Renal pelvis (tissue), 4 donors: Measurements from ENCODE around the gene TYK2. TPM values are rescaled to one million over a fixed set of nuclear protein-coding genes. Genes with fewer than 3 reads are reported as not detected.
A peak's percentile ranks its signal among the peaks of the same experiment; 100 is the strongest.
"Not testable (repeated sequence)": the region's sequence is repeated elsewhere in the genome, so short reads cannot be mapped to it uniquely, and the experiment has no call there.

Source experiments
- DNase-seq: peaks from one replicate; pipeline ENCODE4 v3.0.0-alpha.2; 2013
- polyA plus RNA-seq, 3 donors: library from polyadenylated mRNA; unstranded; fragments of 120-200 nt; gene quantifications; one replicate each; pipeline ENCODE4 v1.2.1, GENCODE V29; 2013; ENCODE audit not compliant: insufficient read length in 3 of 3

TYK2 gene
- polyA plus RNA-seq, 3 donors = 115 to 155 (median 151) TPM

DNA sequence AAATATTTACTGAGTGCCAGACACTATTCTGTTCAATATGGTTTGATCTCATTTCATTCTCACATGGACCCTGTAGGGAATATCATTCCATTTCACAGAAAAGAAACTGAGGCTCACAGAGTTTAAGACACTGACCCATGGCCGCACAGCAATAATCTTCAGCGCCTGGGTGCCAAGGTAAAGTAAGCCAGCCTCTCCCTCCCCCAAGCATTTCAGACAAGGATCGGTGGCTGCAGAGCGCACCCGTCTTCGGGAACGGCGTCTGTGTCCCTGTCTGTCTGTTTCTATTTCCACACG is 35.7 kb upstream of the TYK2 start:
- no peak for DNase-seq

DNA sequence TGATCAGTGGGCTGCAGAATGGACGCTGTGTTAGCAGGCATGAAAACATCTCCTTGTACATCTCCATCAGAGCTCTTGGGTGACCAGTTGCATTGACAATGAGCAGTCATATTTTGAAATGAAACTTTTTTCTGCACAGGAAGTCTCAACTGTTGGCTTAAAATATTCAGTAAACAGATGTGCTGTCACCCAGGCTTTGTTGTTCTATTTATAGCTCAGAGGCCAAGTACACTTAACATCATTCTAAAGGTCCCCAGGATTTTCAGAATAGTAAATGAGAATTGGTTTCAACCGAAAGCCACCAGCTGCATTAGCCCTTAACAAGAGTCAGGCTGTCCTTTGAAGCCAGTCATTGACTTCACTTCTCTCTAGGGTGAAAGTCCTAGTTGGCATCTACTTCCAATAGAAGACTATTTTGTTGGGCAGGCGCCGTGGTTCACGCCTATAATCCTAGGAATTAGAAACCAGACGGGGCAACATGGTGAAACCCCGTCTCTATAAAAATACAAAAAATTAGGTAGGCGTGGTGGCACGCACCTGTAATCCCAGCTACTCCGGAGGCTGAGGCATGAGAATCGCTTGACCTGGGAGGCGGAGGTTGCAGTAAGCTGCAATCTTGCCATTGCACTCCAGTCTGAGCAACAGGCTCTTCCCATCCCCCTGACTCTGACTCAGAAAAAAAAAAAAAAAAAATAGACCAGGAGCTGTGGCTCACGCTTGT is 32.0 kb upstream of the TYK2 start:
- no peak for DNase-seq

DNA sequence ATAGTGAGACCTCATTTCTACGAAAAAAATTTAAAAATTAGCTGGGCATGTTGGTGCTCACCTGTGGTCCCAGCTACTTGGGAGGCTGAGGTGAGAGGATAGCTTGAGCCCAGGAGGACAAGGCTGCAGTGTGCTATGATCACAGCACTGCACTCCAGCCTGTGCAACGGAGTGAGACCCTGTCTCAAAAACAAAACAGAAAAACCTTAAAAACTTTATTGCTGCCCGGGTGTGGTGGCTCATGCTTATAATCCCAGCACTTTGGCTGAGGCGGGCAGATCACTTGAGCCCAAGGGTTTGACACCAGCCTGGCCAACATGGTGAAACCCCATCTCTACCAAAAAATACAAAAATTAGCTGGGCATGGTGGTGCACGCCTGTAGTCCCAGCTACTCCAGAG is 30.9 kb upstream of the TYK2 start:
- not testable (repeated sequence) for DNase-seq

DNA sequence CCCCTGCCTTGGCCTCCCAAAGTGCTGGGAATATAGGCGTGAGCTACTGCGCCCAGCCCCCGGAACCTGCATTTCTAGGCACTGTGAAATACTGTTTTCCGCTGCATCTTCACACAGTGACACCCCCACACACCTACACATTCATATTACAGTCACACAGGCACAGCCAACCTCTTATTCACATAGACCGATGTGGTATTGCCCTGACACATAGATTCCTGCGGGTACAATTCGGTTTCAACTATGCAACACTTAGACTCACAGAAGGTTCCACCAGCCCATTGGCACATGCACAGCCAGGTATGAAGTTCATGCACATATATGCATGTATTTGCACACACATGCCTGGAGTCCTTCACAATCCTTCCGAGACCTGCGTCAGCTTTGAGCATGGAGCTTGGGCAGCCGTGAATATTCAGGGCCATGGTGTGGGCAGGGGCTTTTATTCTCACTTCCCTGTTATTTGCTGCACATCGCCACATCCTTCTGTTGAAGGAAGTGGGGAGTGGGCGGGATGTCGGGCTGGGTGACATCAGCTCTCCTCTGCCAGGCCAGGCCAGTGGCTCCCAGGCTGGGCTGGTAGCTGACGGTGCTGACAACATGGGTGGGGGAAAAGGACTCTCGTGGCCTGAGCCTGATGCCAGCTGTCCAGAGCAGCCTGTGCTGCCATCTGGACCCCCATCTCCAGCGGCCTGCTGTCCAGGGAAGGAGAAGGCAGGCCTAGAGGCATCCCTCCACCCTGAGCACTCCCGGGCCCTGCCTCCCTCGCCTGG is 28.3 kb upstream of the TYK2 start:
- no peak for DNase-seq

GRCh38 chr19:10407096-10407495 is 26.7 kb upstream of the TYK2 start:
- DNase-seq = no peak

DNA sequence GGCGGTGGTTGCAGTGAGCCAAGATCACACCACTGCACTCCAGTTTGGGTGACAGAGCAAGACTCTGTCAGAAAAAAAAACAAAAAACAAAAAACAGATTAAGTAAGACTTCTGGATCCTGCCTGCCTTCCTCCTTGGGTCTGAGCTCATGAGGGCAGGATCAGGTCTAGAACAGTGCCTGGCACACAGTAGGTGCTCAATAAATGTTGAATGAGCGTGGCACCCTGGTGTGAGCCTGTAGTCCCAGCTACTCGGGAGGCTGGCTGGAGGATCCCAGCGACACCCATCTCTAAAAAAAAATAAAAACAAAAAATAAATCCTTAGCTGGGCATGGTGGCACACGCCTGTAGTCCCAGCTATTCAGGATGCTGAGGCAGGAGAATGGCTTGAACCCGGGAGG is 25.8 kb upstream of the TYK2 start:
- DNase-seq = no peak

GRCh38 chr19:10404888-10405820 is 24.8 kb upstream of the TYK2 start:
- no peak for DNase-seq

GRCh38 chr19:10403137-10404021 is 23.0 kb upstream of the TYK2 start, which contains the start of gene CDC37:
TSS of gene CDC37 (minus strand) at chr19:10403542. CDS start at chr19:10403479, 63 bp downstream.
- peak; percentile 95 for DNase-seq

DNA sequence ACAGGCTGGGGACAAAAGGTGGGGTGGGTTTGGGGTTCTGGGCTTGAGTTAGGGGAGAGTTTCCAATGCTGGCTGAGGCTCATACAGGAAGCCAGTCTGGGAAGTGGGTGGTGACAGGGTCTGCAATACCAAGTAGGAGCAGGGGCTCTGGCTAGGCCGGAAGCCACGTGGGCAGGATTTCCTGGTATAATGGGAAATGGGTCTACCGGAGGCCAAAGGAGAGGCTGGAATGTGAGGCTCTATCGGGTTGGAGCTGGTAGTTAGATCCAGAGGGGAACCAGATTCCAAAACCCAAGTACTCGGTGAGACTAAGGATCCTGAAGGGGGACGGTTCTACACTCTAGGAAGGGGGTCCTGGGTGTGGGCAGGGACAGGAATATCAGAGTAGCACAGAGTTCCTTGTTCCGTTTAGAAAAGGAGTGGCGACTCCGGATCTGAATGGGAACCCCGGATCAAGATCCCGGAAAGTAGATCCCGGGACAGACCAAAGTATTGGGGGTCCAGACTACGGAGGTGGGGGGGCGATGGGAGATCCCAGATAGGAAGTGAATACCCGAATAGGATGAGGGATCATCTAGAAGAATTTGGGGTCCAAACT is 22.2 kb upstream of the TYK2 start:
- DNase-seq = no peak

DNA sequence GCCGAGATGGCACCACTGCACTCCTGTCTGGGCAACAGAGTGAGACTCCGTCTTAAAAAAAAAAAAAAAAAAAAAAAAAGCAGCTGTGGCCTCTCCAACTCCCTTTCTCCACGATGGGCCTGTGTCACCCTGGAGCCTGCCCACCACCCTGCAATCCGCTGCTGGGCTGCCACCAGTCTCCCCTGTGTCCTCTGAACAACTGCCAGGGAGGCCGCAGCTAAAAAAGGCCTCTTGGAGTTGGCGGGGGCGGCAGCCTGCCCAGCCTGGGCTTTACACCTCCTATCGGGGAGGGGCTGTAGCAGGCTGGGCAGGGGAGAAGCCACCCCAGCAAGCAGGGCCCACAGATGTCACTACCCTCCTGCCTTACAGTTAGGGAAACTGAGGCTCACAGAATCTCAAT is 19.5 kb upstream of the TYK2 start:
- DNase-seq = no peak

GRCh38 chr19:10399340-10399739 is 19.0 kb upstream of the TYK2 start:
- not testable (repeated sequence) for DNase-seq

- no peak for DNase-seq
Measured at GRCh38 chr19:10398819-10399218, 18.4 kb upstream of the TYK2 start.

DNA sequence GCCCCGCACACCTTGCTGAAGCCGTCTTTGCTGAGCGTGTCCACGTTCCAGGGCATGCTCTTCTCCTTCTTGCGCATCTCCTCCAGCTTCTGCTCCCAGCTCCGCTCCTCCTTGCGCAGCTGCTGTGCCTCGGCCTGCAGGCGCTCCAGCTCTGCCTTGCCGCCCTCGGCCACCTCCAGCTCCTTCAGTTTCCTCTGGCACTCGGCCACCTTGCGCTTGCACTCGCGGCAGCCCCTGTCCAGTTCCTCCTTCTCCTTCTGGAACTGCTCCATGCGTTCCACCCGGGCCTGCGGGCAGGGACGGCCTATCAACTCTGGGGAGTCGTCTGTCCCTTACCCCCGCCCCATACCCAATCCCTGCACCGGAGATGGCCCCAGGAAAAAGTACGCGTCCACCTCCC is 15.5 kb upstream of the TYK2 start:
- no peak for DNase-seq

DNA sequence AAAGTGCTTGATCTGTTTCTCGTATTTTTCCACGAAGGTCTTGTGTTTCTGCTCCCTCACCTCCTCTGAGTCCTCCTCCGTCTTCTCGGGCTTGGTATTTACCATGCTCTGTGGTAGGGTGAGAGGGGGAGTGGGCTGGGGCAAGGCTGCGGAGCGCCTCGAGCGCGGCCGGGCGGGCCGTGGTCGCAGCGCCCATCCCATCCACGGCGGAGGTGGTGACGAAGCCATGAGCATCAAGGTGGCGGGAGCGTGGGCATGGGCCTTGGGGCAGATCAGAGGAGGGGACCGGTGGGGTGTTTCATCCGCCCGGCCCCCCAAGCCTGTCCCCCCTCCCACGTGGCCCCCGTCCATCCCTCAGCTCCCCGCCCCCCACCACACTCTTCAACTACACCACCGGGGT is 15.1 kb upstream of the TYK2 start:
- no peak for DNase-seq

DNA sequence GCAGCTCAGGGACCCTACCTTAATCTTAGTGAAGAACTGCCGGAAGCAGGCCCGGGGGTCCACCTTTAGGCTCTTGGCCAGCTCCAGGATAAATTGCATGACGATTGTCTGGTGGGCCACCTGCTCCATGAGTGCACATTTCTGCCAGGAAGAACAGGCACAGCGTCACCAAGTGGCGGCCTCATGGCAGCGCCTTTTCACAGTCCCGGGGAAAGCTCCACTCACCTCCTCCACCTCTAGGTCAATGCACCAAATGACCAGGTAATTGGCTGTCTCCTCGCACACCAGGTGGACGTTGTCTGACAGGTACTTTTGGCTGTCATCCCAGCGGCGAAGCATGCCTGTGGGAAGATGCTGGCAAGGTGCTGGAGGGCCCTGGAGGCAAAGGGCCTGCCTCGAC is 14.6 kb upstream of the TYK2 start:
- DNase-seq = no peak

DNA sequence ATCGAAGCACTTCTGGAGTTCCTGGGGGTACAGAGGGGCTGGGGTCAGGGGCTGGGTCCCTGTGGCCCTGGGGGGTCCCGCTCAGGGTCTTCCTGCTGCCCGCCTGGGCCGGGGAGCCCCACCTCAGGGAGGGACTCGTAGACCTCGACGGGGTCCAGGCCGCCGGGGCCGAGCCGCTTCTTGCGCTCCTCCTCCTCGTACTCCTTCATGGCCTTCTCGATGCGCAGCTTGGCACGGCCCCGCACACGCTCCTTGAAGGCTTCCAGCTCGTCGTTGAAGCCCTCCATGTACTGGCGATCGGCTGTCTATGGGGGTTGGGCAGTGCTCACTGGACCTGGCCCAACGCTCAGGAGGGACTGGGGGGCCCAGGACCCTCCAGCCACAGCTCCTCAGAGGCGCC is 12.8 kb upstream of the TYK2 start:
- DNase-seq = no peak

- no peak for DNase-seq
Measured at GRCh38 chr19:10392120-10392519, 11.7 kb upstream of the TYK2 start.

DNA sequence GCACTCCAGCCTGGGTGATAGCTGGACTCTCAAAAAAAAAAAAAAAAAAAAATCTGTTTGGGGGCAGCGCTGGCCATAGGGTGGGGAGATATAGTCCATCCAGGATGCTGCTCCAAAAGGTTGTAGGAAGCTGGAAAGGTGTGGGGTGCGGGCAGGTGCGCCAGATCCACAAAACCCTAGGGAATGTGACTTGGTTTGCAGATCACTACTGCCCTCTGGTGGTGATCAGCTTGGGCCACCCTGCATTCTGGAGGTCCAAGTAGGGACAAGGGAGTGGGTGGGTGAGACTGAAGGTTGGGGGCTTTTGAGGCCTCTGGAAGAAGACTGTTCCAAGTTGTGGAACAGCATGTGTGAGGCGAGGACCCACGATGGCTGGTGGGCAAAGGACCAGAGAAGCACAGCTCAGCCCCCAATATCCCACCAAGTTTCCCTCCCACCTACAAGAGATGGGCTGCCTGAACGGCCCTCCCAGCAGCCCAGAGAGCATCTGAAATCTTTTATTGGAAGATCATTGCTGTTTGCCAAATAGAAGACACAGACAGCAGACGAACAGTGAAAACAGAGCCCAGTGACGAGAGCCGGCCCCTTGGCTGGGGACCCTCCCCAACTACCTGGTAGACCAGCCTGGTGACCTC is 10.4 kb upstream of the TYK2 start:
- DNase-seq = peak; percentile 68

GRCh38 chr19:10389863-10390262 is 9.5 kb upstream of the TYK2 start:
- no peak for DNase-seq

DNA sequence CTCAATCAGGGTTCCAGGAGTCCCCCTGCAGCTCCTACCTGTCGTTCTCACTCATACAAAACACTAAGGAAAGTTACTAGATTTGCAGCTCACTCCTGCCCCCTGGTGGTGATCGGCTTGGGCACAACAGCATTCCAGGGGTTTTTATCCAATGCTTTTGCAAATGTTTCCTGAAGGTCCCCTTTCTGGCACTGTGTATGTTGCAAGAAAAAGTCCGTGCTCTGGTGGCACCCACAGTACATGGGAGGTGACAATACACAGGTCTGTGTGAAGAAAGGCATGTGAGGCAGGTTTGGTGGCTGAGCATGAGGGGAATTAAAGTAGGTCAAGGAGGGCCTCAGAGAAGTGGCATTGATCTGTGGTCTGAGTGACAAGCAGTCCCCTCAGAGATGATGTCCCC is 8.6 kb upstream of the TYK2 start:
- DNase-seq = peak; percentile 84

GRCh38 chr19:10384580-10384979 is 4.2 kb upstream of the TYK2 start:
- DNase-seq = no peak
